Neural progenitor cell (in vitro differentiated cells): ENCODE data around the gene TIPIN. TPM values are rescaled to one million over a fixed set of nuclear protein-coding genes. Genes with fewer than 3 reads are reported as not detected.

Source experiments
- DNase-seq: peaks from one replicate; pipeline ENCODE4 v3.0.0-alpha.2; 2016; ENCODE audit warnings: low spot score
- H2AFZ ChIP-seq: fragments of 200-600 bp; sonication (generic); replicated peaks from 2 replicates; pipeline ENCODE4 v1.6.1; 2016; ENCODE audit warnings: antibody characterized with exemption
- H3F3A ChIP-seq: fragments of 200-600 bp; sonication (generic); 2 replicates; pipeline ENCODE4 v1.6.1; 2016; ENCODE audit warnings: antibody characterized with exemption, low read depth
- H3K27ac ChIP-seq: fragments of 200-600 bp; sonication (generic); 2 replicates; pipeline ENCODE4 v1.5.1; 2016; ENCODE audit warnings: mild to moderate bottlenecking
- H3K27me3 ChIP-seq: fragments of 200-600 bp; sonication (generic); 2 replicates; pipeline ENCODE4 v1.6.1; 2016; ENCODE audit warnings: mild to moderate bottlenecking, moderate library complexity
- H3K36me3 ChIP-seq: fragments of 200-600 bp; sonication (generic); 2 replicates; pipeline ENCODE4 v1.5.1; 2016
- H3K4me1 ChIP-seq: fragments of 200-600 bp; sonication (generic); 2 replicates; pipeline ENCODE4 v1.6.1; 2016; ENCODE audit warnings: mixed run types
- H3K4me2 ChIP-seq: fragments of 200-600 bp; sonication (generic); 2 replicates; pipeline ENCODE4 v1.6.1; 2016
- H3K4me3 ChIP-seq: fragments of 200-600 bp; sonication (generic); 2 replicates; pipeline ENCODE4 v1.5.1; 2016
- H3K79me2 ChIP-seq: fragments of 200-600 bp; sonication (generic); 2 replicates; pipeline ENCODE4 v1.6.1; 2016; ENCODE audit warnings: low read depth
- H3K9ac ChIP-seq: fragments of 200-600 bp; sonication (generic); 2 replicates; pipeline ENCODE4 v1.6.1; 2016
- H3K9me3 ChIP-seq: fragments of 200-600 bp; sonication (generic); 2 replicates; pipeline ENCODE4 v1.5.1; 2016; ENCODE audit warnings: low read depth
- H4K20me1 ChIP-seq: fragments of 200-600 bp; sonication (generic); 2 replicates; pipeline ENCODE4 v1.6.1; 2016; ENCODE audit warnings: low read depth
- H3K27ac Mint-ChIP-seq: 3 replicates; pipeline ENCODE4 v1.8.0; 2021; ENCODE audit warnings: mixed read lengths
- H3K27me3 Mint-ChIP-seq: 2 replicates; pipeline ENCODE4 v1.8.0; 2022; ENCODE audit warnings: low read depth, mild to moderate bottlenecking, inconsistent platforms, moderate library complexity, mixed read lengths; ENCODE audit not compliant: insufficient read depth
- H3K36me3 Mint-ChIP-seq: 3 replicates; pipeline ENCODE4 v1.8.0; 2021; ENCODE audit warnings: mixed read lengths
- H3K4me1 Mint-ChIP-seq: 3 replicates; pipeline ENCODE4 v1.8.0; 2021; ENCODE audit warnings: mixed read lengths
- H3K4me3 Mint-ChIP-seq: 3 replicates; pipeline ENCODE4 v1.8.0; 2021; ENCODE audit warnings: mild to moderate bottlenecking, moderate library complexity, mixed read lengths
- H3K9me3 Mint-ChIP-seq: 3 replicates; pipeline ENCODE4 v1.8.0; 2020; ENCODE audit warnings: mixed read lengths
- CTCF ChIP-seq: fragments of 200-600 bp; sonication (generic); IDR thresholded peaks from 2 replicates; pipeline ENCODE4 v1.5.1; 2017; ENCODE audit warnings: antibody characterized with exemption, mild to moderate bottlenecking
- EZH2 ChIP-seq: fragments of 200-600 bp; sonication (generic); IDR thresholded peaks from 2 replicates; pipeline ENCODE4 v1.6.1; 2017; ENCODE audit warnings: antibody characterized with exemption, mild to moderate bottlenecking, moderate library complexity
- EZH2phosphoT487 ChIP-seq: fragments of 200-600 bp; sonication (generic); IDR thresholded peaks from 2 replicates; pipeline ENCODE4 v1.6.1; 2017; ENCODE audit warnings: antibody characterized with exemption
- total RNA-seq: library from RNA; depleted of rRNA; stranded (reverse); fragments of >200 nt; gene quantifications from 2 replicates; pipeline ENCODE4 v1.2.3, GENCODE V29; 2015; ENCODE audit warnings: low replicate concordance

The TIPIN gene
- total RNA-seq, 1 donor from 2014 or later: 28.9 TPM

GRCh38 chr15:66292571-66293418, 63.7 kb downstream of the TIPIN start:
- H3K27ac ChIP-seq: no peak overlapping the region
- H2AFZ ChIP-seq: peak overlapping the region; percentile 95
- H3K27me3 ChIP-seq: peaks cover 5% of the 10 kb centered on the region
- no peaks in the 10 kb centered on the region for H3K9me3 ChIP-seq
- Mint-ChIP-seq H3K27me3 (peaks cover 6% of the 10 kb centered on the region), H3K4me3 (peak overlapping the region; percentile 81), H3K27ac (peak overlapping the region; percentile 81), H3K36me3 (peaks cover 9% of the 10 kb centered on the region), H3K9me3 (no peaks in the 10 kb centered on the region), H3K4me1 (peaks cover 31% of the 10 kb centered on the region)
- peaks cover 11% of the 10 kb centered on the region for H3K4me1 ChIP-seq
- H4K20me1 ChIP-seq: no peaks in the 10 kb centered on the region
- DNase-seq: no peak
- peak overlapping the region; percentile 57 for H3K4me3 ChIP-seq
- peaks cover 29% of the 10 kb centered on the region for H3K79me2 ChIP-seq
- TF ChIP-seq CTCF (no peak), EZH2 (no peak), EZH2phosphoT487 (no peak)
- H3K9ac ChIP-seq: no peak overlapping the region
- H3K4me2 ChIP-seq: peak overlapping the region; percentile 87
- H3F3A ChIP-seq: peaks cover 19% of the 10 kb centered on the region
- H3K36me3 ChIP-seq: no peaks in the 10 kb centered on the region

GRCh38 chr15:66291816-66292570, 64.5 kb downstream of the TIPIN start:
- H3K9me3 ChIP-seq: no peaks in the 10 kb centered on the region
- H3K4me3 ChIP-seq: no peak overlapping the region
- no peak overlapping the region for H3K4me2 ChIP-seq
- H3K27me3 Mint-ChIP-seq: peaks cover 4% of the 10 kb centered on the region
- DNase-seq: no peak
- peak overlapping the region; percentile 54 for H3K27ac Mint-ChIP-seq
- no peak overlapping the region for H3K27ac ChIP-seq
- H3F3A ChIP-seq: peaks cover 19% of the 10 kb centered on the region
- peaks cover 28% of the 10 kb centered on the region for H3K79me2 ChIP-seq
- no peaks in the 10 kb centered on the region for H3K9me3 Mint-ChIP-seq
- peaks cover 4% of the 10 kb centered on the region for H3K36me3 Mint-ChIP-seq
- no peak overlapping the region for H3K9ac ChIP-seq
- no peak overlapping the region for H2AFZ ChIP-seq
- H3K4me3 Mint-ChIP-seq: peak overlapping the region; percentile 81
- no peak for TF ChIP-seq EZH2
- no peak for TF ChIP-seq CTCF
- no peak for TF ChIP-seq EZH2phosphoT487
- H3K4me1 Mint-ChIP-seq: peaks cover 31% of the 10 kb centered on the region
- peaks cover 13% of the 10 kb centered on the region for H3K4me1 ChIP-seq
- no peaks in the 10 kb centered on the region for H3K36me3 ChIP-seq
- H3K27me3 ChIP-seq: peaks cover 5% of the 10 kb centered on the region
- no peaks in the 10 kb centered on the region for H4K20me1 ChIP-seq

GRCh38 chr15:66290518-66290917, 66.0 kb downstream of the TIPIN start:
- no peaks in the 10 kb centered on the region for H4K20me1 ChIP-seq
- H3K27me3 Mint-ChIP-seq: peaks cover 4% of the 10 kb centered on the region
- TF ChIP-seq EZH2phosphoT487: no peak
- TF ChIP-seq CTCF: no peak
- no peak for TF ChIP-seq EZH2
- no peaks in the 10 kb centered on the region for H3K36me3 Mint-ChIP-seq
- H3K9me3 Mint-ChIP-seq: no peaks in the 10 kb centered on the region
- no peak overlapping the region for H3K27ac ChIP-seq
- H3K4me3 Mint-ChIP-seq: peak overlapping the region; percentile 0
- peaks cover 13% of the 10 kb centered on the region for H3K4me1 ChIP-seq
- H3K9ac ChIP-seq: no peak overlapping the region
- H3F3A ChIP-seq: peaks cover 19% of the 10 kb centered on the region
- peaks cover 5% of the 10 kb centered on the region for H3K27me3 ChIP-seq
- H3K27ac Mint-ChIP-seq: no peak overlapping the region
- H3K4me1 Mint-ChIP-seq: peaks cover 27% of the 10 kb centered on the region
- H3K9me3 ChIP-seq: no peaks in the 10 kb centered on the region
- no peaks in the 10 kb centered on the region for H3K36me3 ChIP-seq
- no peak overlapping the region for H3K4me3 ChIP-seq
- no peak overlapping the region for H2AFZ ChIP-seq
- peaks cover 16% of the 10 kb centered on the region for H3K79me2 ChIP-seq
- DNase-seq: no peak
- H3K4me2 ChIP-seq: no peak overlapping the region
